ENCODE results near the gene NFATC2. TPM values are rescaled to one million over a fixed set of nuclear protein-coding genes. Genes with fewer than 3 reads are reported as not detected.

Gene NFATC2
- 0.60 TPM in 1 of 2 replicates, not detected in the other for total RNA-seq (ENCODE audit: low replicate concordance)

GRCh38 chr20:51542571-51543421 lies at the start of gene NFATC2:
Gene NFATC2 (minus strand): TSS chr20:51542719. CDS start chr20:51542499, 220 bp downstream.

Other genes with a start within 250 kb of the NFATC2 start
- 24.1 and 82.1 TPM in 2 replicates for gene ATP9A, start 225.7 kb upstream of the NFATC2 start, total RNA-seq (ENCODE audit: low replicate concordance)